NCI-H2227 treated with DMSO at 0.1 percent for 48 hours (cell line): Measurements from ENCODE around the gene GHR.
"Not testable (repeated sequence)": the region's sequence is repeated elsewhere in the genome, so short reads cannot be mapped to it uniquely, and the experiment has no call there.

ENCODE experiments used
- DNase-seq: peaks from one replicate; lab custom pipeline; 2025; lab: John Stamatoyannopoulos, UW

Gene GHR

GRCh38 chr5:42718591-42718990 lies 295.4 kb downstream of the GHR start:
- DNase-seq, result no peak

- DNase-seq, result no peak
These were observed 295.8 kb downstream of the GHR start for GRCh38 chr5:42719034-42719433.

DNA sequence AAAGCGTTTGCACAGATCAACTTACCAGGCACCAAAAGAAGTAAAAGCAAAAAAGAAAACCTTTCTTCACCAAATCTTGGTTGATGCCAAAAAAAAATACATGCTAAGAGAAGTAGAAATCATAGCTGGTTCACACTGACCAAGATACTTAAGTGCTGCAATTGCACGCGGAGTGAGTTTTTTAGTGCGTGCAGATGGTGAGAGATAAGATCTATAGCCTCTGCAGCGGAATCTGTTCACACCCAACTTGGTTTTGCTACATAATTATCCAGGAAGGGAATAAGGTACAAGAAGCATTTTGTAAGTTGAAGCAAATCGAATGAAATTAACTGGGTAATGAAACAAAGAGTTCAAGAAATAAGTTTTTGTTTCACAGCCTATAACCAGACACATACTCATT lies 297.0 kb downstream of the GHR start:
- DNase-seq, result no peak

DNA sequence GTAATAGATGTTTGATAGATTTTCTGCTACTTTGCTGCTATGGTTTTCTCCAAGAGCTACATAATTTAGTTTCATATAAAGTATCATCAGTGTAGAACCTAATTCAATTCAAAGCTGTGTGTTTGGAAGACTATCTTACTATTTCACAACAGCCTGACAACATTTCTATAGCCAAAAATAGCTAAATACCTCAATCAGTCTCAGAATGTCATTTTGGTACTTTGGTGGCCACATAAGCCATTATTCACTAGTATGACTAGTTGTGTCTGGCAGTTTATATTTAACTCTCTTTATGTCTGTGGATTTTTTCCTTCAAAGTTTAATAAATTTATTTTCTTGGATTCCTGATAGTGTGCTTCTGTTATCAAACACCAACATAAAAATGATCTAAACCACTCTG lies 298.2 kb downstream of the GHR start:
- DNase-seq, result no peak

GRCh38 chr5:42734531-42735058 lies 311.4 kb downstream of the GHR start:
- DNase-seq, result not testable (repeated sequence)

DNA sequence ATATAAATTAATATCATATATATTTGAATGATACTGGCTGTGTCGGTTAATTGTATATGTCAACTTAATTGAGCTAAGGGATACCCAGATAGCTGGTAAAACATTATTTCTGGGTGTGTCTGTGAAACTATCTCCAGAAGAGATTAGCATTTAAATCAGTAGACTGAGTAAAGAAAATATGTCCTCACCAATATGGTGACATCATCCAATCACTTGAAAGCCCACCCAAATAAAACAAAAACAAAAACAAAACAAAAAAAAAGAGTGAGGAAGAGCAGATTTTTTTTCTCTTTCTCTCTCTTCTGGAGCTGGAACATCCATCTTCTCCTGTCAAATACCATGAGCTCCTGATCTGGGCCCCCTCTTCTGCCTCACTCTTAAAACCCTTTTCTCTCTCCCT lies 317.7 kb downstream of the GHR start:
- DNase-seq, result no peak

DNA sequence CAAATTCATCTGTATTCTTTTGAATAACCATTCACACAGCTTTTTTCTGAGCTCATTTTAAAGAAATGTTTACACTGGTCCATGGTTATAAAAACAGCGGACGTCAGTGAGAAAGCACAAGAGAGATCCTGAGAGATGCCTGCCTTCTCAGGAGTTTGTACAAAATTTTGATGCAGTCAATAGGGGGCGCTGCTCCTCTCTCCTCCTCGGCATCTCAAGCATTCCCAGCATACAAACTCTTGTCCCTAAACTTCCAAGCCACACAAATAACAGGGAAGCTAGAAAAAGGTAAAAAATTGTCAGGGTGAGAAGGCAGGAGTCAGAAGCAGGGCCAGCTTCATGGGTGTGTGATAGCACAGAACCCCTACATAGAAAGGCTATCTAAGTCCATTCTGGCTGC lies 322.2 kb downstream of the GHR start:
- no peak for DNase-seq

GRCh38 chr5:42745856-42746255 lies 322.6 kb downstream of the GHR start:
- no peak for DNase-seq

- DNase-seq, result no peak
These were observed 325.8 kb downstream of the GHR start for GRCh38 chr5:42749020-42749419.

DNA sequence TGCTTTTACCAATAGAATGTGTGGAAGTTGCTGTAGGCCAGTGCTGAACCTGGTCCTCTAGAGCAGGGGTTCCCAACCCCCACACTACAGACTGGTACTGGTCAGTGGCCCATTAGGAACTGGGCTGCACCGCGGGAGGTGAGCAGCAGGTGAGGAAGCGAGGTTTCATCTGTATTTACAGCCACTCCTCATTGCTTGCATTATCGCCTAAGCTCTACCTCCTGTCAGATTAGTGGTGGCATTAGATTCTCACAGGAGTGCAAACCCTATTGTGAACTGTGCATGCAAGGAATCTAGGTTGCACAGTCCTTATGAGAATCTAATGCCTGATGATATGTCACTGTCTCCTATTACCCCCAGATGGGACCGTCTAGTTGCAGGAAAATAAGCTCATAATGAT lies 327.3 kb downstream of the GHR start:
- DNase-seq, result no peak

DNA sequence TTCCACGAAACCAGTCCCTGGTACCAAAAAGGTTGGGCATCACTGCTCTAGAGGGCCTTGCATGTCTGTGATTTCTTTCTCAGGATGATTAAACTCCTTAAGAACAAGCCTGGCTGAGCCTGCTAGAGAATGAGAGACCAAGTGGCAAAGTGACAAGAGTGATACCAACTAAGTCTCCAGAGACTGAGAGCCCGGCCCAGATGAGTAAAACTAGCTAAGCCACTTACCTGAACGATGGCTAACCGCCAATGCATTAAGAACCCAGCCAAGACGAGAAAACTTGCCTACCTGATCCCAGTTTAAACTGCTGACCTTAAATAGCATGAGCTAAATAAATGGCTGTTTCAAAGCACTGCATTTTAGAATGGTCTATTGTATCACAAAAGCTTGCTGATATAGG lies 327.8 kb downstream of the GHR start:
- no peak for DNase-seq

GRCh38 chr5:42753099-42753498 lies 329.9 kb downstream of the GHR start:
- DNase-seq, result no peak

DNA sequence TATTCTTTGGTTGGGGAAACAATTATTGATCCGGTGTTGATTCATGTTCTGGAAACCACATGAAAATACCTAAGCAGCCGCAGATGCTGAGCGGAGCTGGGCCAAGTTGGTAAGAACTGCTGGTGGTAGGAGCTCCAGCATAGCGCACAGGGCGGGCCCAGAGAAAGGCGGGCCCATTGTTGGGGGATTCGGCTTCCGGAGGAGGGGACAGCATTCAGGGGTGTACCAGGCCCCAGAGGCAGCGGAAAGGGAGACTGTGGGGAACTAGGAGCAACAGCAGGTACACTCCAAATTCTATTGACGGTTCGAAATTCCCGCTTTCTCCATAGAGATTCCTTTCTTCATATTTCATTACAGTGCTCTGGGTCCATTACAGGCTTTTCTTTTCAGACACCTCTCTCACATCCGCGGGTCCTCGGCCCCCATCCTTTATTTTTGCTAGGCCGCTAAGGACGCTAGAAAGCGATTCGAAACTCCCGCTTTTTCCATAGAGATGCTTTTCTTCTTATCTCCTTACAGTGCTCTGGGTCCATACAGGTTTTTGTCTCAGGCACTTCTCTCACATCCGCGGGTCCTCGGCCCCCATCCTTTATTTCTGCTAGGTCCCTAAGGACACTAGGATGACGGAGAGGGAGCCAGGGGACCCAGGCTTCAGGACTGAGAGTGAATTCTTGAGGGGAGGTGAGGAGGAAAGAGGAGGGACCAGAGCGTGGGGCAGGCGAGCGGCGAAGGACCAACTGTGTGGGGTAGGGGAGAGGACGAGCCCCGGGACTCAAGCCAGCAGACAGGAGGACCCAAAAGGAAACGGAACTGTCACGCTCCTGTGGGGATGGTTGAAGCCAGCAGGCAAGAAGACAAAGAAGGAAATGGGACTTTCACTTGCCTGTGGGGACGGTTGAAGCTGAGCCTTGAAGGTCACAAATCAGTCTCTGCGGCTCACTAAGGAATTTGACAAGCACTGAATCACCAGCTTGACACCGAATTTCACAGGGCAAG lies 333.7 kb downstream of the GHR start, which contains the start of gene CCDC152:
Gene CCDC152 (plus strand): TSS at position 213 of the 996 bp plus-strand sequence. CDS start 2,304 bp downstream, outside the sequence.
- DNase-seq, result peak; percentile 87

DNA sequence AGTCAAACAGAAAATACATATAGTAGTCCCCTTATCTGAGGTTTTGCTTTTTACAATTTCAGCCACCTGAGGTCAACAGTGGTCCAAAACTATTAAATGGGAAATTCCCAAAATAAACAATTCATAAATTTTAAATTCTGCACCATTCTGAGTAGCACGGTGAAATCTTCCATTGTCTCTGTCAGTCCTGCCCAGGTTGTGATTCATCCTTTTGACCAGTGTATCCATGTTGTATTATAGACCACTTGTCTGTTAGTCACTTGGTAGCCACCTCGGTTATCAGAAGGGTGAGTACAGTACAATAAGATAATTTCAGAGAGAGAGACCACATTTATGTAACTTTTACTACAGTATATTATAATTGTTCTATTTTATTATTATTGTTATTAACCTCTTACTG lies 336.2 kb downstream of the GHR start:
- no peak for DNase-seq

GRCh38 chr5:42760426-42760825 lies 337.2 kb downstream of the GHR start:
- DNase-seq, result no peak

DNA sequence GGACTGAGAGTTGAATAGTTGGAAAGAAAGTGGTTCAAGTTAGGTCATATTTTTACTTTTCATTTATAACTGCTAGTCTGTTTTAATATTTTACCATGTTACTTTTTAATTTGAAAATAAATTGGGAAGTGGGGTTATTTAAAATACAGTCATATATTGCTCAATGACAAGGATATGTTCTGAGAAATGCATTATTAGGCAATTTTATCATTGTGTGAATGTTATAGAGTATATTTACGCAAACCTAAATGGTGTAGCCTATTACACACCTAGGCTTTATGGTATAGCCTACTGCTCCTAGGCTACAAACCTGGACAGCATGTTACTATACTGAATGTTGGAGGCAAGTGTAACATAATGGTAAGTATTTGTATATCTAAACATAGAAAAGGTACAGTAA lies 338.6 kb downstream of the GHR start:
- no peak for DNase-seq

GRCh38 chr5:42767491-42768105 lies 344.4 kb downstream of the GHR start:
- DNase-seq, result peak; percentile 35

DNA sequence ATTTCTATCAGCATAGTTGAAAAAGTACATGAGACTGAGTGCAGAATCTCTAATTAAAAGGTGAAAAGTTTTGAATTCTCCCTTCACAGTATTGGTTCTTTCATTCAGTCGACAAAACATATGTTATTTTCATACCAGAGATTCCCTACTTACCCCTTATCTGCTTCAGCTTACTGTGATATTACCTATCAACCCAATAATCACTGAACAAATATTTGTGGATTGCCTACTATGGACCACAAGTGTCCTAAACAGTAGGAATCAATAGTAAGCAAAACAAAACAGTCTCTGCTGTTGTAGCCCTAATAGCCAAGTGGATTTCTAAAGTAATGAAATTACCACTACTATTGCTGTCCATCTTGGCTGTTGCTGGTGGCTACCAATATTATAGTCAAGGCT lies 344.9 kb downstream of the GHR start:
- DNase-seq, result no peak

DNA sequence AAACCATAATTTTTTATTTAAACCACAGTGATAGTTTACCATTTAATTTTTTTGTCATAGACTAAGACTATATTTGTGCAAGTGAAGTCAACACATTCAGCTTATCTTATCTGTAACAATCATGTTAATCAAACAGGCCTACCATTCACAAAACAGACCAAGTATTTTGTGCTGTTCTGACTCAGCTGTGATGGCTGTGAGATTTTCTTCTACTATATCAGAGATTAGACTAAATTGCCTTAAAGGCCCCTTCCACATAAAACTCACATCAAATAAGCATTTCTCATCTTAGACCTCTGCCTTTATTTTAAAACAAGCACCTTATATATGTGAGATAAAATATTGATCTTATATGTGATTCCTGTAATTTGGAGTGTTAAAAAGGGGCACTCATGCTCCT lies 346.8 kb downstream of the GHR start:
- no peak for DNase-seq
